ENCODE measurements around the gene DIAPH2.
"Not testable (repeated sequence)": the region's sequence is repeated elsewhere in the genome, so short reads cannot be mapped to it uniquely, and the experiment has no call there.

The DIAPH2 gene

DNA sequence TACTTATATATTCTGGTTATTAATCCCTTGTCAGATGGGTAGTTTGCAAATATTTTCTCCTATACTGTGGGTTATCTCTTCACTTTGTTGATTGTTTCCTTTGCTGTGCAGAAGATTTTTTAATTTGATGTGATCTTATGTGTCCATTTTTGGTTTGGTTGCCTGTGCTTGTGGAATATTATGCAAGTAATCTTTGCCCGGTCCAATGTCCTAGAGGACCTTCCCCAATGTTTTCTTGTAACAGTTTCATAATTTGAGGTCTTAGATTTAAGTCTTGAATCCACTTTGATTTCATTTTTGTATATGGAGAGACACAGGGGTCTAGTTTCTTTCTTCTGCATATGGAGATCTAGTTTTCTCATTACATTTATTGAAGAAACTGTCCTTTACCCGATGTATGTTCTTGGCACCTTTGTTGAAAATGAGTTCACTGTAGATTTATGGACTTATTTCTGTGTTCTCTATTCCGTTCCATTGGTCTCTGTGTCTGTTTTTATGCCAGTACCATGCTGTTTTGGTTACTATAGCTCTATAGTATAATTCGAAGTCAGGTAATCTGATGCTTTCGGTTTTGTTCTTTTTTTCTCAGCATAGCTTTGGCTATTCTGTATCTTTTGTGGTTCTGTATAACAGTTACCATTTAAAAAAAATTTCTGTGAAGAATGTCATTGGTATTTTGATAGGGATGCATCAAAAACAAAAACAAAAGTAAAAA is 34.7 kb downstream of the DIAPH2 start:
- FAIRE-seq: no peak

DNA sequence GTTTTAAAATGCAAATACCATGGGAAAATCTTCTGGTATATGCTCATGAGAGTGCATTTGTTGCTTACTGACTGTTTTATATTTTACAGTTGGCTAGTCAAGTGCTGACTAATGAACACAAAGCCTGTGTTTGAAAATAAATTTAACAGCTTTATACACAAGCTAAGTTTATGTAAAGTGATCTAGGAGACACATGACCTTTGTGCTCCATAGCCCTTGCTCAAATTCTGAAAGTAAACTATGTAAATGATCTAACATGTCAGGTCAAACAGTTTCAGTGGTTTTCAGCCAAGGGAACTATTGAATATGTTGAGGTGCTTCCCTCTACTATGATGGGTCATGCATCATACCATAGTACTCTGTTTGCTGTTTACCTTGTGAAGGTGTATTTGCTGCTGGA is 36.7 kb downstream of the DIAPH2 start:
- FAIRE-seq: peak; percentile 87

DNA sequence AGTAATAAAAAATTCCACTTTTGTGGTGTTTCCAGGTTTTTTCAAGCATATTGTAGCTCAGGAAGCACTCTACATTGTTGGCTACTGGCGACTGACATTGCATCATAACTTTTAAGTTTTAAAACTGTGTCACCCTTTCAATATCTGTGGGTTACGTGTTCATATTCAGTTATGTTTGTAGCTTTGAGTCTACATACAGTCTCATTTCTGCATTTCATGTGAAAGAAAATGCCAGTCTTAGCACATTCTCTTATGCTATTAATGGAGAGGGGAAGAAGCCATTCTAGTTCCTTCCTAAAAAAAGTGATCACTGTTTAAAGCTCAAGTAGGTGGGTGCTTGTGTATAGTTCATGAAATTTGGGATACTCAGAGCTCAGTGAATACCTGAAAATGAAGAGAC is 38.1 kb downstream of the DIAPH2 start:
- no peak for FAIRE-seq

DNA sequence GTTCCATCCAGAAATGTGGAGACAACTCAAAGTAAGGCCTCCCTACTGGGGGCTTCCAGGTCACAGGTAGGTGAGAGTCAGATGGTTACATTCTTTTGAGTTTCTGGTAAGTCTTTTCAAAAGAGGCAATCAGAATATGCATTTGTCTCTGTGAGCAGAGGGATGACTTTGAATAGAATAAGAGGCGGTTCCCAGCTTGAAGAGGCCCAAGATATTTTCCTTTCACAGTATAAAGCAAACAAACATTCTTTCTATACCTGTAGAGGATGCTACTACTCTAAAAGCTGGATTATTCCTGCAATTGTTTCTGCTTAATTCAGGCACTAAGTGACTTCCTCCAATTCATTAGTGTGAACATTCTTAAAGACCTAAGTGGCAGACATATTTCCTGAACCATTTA is 44.4 kb downstream of the DIAPH2 start:
- no peak for FAIRE-seq

DNA sequence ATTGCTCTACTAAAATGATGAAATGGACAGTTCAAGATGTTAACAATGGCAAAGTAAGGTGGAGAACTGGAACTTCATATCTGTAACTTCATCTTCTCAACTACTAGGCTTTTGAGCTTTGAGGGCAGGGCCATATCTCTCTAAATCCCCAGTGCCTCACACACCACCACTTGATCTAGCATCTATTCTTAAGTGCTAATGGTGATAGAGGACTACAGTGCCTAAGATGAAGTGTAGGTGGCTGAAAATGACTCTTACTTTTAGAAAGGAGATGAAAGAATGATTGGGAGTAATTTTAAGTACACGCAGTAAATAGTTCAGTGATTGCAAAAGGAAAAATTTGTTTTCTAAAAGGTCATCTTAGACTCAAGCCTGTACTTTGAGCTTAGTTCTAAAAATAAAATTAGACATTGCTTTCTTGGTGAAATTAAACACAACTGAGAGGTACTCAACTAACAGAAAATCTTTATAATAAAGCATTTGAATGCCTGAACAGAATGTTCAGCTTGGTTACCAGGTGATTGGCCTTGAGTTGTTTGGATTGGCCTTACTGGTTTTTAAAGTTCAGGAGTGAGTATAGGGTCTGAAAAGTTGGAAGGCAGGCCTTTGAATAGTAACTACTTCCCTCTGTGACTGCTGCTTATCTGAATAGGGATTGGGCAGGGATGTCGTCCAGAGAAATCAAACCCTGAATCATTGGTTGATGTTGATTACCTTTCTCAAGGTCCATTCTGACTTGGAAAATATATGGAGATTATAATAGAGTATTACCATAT is 45.4 kb downstream of the DIAPH2 start:
- FAIRE-seq: no peak

DNA sequence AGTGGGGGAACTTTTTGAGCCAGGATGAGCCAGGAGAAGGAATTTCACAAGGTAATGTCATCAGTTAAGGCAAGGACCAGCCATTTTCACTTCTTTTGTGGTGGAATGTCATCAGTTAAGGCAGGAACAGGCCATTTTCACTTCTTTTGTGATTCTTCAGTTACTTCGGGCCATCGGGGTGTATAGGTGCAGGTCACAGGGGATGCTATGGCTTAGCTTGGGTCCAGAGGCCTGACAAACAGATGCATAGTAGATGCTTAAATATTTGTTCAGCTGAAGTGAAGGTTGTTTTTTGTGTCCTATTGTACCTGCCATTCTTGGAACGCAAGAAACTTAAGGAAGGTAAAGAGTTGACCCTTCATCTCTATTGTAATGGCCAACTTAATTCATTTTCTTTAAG is 46.4 kb downstream of the DIAPH2 start:
- not testable (repeated sequence) for FAIRE-seq

DNA sequence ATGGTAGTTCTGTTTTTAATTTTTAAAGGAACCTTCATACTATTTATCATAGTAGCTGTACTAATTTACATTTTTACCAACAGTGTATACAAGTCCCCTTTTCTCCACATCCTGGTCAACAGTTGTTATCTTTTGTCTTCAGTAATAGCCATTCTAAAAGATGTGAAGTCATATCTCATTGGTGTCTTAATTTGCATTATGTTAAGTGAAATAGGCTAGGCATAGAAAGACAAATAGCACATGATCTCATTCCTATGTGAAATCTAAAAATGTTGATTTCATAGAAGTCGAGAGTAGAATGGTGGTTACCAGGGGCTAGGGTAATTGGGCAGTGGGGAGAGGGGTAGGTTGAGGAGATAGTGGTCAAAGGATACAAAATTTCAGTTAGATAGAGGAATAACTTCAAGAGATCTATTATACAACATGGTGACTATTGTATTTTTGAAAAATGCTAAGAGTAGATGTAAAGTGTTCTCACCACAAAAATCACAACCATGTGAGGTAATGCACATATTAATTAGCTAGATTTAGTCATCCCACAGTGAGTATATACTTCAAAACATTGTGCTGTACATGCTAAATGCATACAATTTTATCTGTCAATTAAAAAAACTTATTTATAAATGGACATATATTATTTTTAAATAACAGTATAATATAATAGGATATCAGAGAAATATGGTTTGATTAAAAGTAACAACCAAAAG is 58.9 kb downstream of the DIAPH2 start:
- no peak for FAIRE-seq

DNA sequence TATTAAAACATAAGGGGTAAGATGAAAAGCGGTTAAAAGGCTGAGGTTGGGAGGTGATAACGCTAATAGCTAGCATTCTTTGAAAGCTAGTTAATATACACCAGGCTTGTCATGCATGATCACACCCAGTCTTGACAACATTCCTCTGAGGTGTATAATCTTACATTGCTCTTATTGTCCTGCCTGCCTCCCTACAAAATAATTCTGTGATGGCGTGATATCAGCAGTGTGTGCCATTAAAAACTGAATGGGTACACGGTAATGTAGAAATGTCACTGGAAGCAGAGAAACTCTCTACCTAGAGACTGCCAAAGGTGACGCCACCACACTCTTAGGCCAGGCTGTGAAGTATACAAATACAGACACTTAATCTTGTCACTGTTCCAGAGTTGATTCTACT is 68.1 kb downstream of the DIAPH2 start:
- no peak for FAIRE-seq

DNA sequence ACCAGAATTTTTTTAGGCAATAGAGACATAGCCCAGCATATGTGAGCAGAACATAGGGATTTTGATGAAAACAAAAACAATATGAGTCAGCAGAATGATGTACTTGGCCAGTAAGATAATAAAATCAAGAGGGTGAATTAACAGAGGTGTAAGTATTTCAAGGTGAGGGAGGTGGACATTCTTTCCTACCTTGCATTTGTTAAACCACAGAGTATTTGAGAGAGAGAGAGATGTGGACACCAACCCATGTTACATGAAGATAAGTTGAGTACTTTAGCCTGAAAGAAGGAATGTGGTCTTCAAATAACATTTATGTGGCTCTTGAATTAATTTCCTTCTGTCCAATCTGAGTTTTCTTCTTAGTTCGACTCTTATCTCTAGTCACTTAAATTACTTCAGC is 68.6 kb downstream of the DIAPH2 start:
- FAIRE-seq: no peak

DNA sequence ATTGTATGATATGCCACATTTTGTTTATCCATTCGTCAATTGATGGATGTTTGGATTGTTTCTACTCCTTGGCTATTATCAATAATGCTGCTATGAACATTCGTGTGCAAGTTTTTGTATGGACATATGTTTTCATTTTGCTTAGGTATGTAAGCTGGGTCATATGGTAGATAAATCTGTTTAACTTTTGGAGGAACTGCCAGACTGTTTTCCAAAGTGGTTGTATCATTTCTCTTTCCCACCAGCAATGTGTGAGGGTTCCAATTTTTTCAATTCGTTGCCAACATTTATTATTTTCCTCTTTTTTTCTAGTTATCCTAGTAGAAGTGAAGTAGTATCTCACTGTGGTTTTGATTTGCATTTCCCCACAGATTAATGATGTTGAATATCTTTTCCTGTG is 71.8 kb downstream of the DIAPH2 start:
- FAIRE-seq: no peak

DNA sequence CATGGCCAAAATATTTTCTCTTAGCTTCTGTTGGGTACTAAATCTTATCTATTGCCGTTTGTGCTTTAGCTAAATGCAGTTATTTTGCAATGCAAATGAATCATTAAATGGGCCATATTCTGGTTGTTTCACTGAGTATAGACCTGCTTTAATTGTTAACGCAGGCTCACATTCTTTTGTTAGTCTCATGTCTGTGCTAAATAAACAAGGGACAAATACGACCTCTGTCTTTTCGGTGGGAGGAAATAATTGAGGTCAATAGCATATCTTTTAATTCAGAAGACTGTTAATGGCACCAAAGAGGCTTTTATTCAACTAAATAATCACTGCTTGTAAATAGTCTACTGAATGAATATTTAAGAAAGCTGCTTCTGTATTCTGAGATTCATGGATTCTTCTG is 76.9 kb downstream of the DIAPH2 start:
- FAIRE-seq: no peak

DNA sequence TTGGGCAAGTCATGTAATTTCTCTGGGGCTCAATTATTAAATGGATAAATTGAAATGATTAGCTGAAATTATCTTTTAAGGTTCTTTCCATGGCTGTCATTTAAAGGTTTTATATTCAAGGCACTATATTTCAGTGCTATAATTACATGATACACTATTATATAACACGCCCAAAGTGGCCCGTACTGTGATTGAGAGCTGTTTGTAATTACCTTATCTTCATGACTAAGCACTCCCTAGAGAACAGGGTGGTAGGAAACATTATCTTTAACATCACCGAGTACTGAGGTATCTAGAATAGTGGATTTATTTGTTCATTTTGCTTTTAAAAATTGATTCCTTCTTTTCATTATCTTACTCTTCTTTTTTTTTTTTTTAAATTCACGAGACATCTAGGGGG is 79.0 kb downstream of the DIAPH2 start:
- FAIRE-seq: peak; percentile 36

DNA sequence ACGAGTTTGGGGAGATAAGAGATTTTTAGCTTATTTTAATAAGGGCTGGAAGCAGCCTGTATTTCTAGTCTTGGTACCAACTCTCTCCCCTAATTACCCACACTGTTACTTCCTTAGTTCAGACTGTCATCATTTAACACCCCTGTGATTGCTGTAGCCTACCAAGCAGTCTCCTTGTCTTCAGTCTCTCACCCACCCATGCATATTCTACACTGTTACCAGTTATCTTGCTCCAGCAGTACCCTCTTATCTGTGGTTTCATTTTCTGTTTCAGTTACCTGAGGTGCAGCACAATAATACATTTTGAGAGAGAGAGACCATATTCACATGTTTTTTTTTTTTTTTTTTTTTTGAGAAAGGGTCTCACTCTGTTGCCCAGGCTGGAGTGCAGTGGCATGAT is 80.2 kb downstream of the DIAPH2 start:
- no peak for FAIRE-seq

DNA sequence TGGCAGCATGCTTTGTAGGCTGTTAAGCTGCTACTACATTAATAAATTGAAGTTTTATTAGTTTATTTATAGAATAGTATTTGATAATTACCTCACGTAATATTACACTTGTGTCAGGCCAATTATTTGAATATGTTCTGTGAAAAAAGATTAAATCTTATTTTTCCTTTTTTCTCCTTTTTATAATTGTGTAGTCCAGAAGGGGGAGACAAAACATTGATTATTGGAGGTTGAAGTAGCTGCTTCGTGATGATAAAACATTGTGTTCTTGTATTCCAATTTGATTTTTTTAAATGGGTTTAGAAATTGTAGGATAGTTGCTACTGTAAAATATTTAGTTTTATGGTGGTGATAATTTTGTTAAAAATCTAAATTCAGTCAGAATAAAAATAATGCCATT is 85.7 kb downstream of the DIAPH2 start:
- peak; percentile 88 for FAIRE-seq

DNA sequence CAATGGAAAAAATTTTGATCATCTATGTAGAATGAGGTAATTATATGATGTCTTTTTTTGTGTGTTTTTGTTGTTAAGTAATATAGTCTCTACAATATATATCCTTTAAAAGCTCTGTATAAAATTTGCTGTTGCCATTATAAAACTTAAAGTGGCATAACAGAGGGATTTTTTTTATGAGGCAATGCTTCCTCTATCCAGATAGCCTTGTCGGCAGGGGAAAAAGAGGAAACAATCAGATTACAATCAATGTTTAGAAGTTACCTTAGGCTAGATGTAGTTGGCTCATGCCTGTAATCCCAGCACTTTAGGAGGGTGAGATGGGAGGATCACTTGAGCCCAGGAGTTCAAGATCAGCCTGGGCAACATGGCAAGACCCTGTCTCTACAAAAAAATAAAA is 86.8 kb downstream of the DIAPH2 start:
- FAIRE-seq: peak; percentile 94

DNA sequence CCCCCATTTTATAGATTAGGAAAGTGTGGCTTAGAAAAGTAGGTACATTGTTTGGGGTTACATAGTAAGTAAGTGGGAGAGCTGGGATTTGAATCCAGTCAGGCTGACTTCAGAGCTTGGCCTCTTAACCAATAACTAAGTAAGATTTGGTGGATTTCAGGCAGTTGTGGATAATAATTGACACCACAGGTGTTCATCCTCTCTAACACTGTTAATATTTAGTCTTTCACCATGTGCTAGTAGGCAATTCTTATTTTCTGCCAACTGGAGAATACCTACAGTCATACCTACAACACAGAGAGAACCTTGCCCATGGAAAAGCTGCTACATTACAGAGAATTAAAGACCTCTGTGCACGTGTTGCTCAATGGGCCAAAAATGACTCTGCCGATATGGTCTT is 89.5 kb downstream of the DIAPH2 start:
- no peak for FAIRE-seq

DNA sequence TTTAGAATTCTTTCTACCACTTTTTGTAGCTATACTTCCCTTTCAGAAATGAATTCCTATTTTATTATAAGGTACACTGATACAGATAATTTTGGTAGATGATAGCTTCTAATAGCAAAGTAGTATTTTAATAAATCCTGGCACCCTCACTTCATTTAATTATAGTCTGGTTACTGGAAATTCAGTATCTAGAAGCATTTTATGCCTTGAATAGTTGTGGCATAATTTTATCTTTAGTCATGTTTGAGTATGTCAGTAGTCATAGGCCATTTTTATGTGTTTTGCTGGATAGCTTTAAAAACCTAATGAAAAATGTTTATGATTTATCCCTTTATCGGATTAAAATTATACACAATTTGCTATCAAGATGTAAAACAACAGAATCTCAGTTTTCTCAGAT is 92.3 kb downstream of the DIAPH2 start:
- peak; percentile 93 for FAIRE-seq

DNA sequence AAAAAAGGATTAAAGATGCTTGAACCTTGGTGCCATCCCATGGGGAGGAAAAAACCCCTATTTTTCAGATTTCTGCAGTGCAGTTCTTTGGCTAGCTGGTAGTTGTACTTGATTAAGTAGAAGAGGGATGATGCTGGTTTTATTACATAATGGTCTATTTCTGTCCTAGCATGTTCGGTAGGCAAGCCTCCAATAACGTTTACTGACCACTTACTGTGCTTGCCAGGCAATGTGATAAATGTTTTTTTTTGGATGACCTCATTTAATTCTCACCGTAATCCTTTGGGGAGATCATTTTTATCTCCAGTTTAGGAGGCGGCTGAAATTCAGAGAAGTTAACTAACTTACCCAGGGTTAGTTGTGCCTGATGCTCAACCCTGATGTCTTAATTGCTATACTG is 106.9 kb downstream of the DIAPH2 start:
- FAIRE-seq: no peak

DNA sequence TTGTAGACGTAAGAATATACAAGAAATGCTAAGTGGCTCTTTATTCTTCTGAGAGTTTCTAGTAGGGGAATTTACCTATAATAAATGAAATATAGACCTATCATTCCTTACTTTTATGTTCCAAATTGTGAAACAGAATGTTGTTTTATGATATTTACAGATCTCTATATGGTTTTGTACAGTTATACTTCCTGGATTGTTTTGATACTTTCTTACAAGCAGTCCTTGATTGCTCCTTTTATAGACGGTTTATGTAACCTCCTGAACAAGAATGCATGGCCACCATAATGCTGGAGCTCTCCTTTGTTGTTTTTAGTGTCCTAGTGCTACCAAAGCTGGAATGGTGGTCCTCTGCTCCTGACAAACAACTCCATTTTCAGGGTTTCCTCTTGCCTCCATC is 107.4 kb downstream of the DIAPH2 start:
- FAIRE-seq: peak; percentile 86

DNA sequence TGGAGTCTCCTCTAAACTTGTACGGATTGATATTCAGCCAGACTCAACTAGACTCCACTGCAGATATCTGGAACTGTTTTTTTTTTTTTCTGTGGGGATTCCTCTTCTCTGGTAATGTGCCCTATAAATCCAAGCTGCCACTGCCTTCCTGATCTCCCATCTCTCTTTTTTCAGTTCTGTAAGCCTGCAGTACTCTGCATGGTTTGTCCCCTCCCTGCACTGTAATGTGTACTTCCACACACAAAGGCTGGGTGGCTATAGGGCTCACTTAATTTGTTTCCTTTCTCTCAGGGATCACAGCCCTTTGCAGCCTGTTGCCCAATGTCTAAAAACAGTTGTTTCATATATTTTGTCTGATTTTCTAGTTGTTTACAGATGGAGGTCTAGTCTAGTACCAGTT is 114.3 kb downstream of the DIAPH2 start:
- no peak for FAIRE-seq

DNA sequence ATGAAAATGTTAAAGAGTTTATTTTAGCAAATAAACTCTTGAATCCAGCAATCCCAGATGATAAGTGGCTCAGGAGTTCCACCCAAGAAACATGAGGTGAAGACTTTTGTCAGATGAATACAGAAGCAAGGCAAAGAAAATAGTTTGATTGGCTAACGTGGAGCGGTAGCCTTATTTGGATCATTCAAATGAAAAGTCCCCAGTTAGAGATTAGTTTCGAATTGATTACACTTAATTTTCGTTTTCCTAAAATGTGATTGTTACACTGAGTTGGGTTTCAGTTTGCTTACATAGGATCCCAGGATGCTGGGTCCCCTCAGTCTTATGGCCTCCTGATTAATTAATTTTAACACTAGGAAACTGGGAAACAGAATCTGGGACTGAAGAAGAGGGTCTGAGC is 122.7 kb downstream of the DIAPH2 start:
- FAIRE-seq: no peak

DNA sequence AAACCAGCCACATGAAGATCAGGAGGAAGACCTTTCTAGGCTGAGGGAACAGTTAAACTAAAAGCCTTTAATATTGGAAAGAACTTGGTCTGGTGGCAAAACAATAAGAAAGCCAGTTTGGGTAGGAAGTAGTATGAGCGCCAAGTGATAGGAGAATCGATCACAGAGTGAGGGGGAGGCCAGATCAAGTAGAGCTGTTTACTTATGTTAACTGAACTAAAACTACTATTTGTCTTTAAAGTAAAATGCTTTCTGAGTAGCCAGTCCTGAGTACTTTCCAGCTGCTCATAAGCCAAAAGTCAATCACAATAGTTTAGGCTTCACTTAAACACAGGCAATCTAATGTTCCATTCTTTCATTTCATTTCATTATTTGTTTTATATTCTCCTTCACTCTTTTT is 136.3 kb downstream of the DIAPH2 start:
- no peak for FAIRE-seq

DNA sequence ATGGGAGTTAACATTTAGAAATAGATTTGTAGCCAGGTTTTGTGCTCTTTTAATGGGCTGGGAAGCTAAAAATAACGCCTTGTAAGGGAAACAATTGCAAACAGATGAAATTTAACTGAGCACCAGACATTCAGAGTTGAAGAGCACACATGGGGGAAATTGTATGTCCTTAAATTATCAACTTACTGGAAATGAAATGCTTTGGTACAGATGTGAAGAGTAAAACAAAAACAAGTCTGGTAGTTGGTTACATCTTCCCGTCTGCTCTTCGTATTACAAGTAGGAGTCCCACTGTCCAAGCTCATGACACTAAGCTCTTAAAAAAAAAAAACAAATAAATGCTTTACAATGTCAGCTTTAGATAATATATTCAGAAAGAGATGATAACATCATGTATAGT is 139.5 kb downstream of the DIAPH2 start:
- FAIRE-seq: no peak

DNA sequence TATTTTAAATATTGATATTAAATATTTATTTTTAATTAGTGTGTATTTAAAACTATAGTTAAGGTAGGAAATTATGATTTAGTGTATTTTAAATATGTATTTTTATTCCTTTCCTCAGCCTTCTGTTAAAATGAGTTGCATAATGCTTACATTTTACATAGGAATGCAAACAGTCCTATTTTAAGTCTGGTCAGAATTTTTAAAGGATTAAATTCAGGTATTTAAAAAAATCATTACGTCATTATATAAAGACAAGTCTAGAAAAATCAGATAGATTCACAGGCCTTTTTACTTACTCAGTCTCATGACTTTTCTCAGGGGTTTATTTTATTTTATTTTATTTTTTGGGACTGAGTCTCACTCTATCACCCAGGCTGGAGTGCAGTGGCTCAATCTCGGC is 148.7 kb downstream of the DIAPH2 start:
- FAIRE-seq: no peak

Measured in colon (tissue), 2 donors.